HCT116 (cell line): ENCODE data around the gene MRPS2. TPM values are rescaled to one million over a fixed set of nuclear protein-coding genes. Genes with fewer than 3 reads are reported as not detected.

ENCODE experiments used
- ATAC-seq: fragments of 200-7000 bp; cut with Tn5 transposase; 2 replicates; pipeline ENCODE4 v1.9.1; 2020; ENCODE audit warnings: mild to moderate bottlenecking, moderate library complexity
- BruUV-seq: library from RNA; stranded (reverse); fragments of 400-500 nt; replicated peaks from 2 replicates; lab custom pipeline; 2021; lab: Mats Ljungman, UMichigan
- CTCF ChIA-PET: fragments of 300-600 bp; sonication (Branson Sonifier 250); formaldehyde crosslinking; loops from one replicate; lab custom pipeline; 2021; ENCODE audit warnings: antibody characterized with exemption; lab: Charles Lee
- POLR2A ChIA-PET: fragments of 300-600, 350-600 bp; sonication (Branson Sonifier 250); formaldehyde crosslinking; loops from one replicate; lab custom pipeline; 2021; ENCODE audit warnings: antibody characterized with exemption; lab: Charles Lee
- RAD21 ChIA-PET, 2 experiments: fragments of 300-600 bp; sonication (Branson Sonifier 250); formaldehyde crosslinking; loops; one replicate each; lab custom pipeline; 2023; ENCODE audit warnings: low total read pairs in 2 of 2; ENCODE audit not compliant: uncharacterized antibody in 2 of 2, unreplicated experiment in 2 of 2, low non-redundant PET in 1 of 2; lab: Charles Lee
- DNase-seq: peaks from one replicate; pipeline ENCODE4 v3.0.0-alpha.2; 2010; ENCODE audit warnings: low read depth, low spot score
- H2AFZ ChIP-seq: fragments of 200-600 bp; shearing (Covaris generic), sonication (generic); 2 replicates; pipeline ENCODE4 v1.6.1; 2017; ENCODE audit warnings: low read depth, mixed run types, mixed read lengths, antibody characterized with exemption, low read length; ENCODE audit not compliant: poor library complexity, severe bottlenecking
- H3K27ac ChIP-seq: 2 replicates; pipeline ENCODE4 v1.5.1; 2012; ENCODE audit warnings: low read depth, low read length
- H3K27me3 ChIP-seq: fragments of 200-600 bp; sonication (generic); 2 replicates; pipeline ENCODE4 v1.6.1; 2016; ENCODE audit warnings: mixed run types, low read length, mixed read lengths; ENCODE audit not compliant: insufficient read depth
- H3K36me3 ChIP-seq, 2 experiments: fragments of 200-500 bp in 1 of 2; fragments of 200-600 bp in 1 of 2; sonication (Bioruptor generic) in 1 of 2; sonication (generic) in 1 of 2; 2 replicates each; pipeline versions ENCODE4 v1.5.1 to v1.6.1; 2014 to 2016; ENCODE audit warnings: low read length in 2 of 2, inconsistent platforms in 1 of 2, mixed read lengths in 1 of 2, mixed run types in 1 of 2; ENCODE audit not compliant: insufficient read depth in 2 of 2, control insufficient read depth in 1 of 2
- H3K4me1 ChIP-seq, 2 experiments: fragments of 200-600 bp in 1 of 2; sonication (generic) in 1 of 2; 2 replicates each; pipeline versions ENCODE4 v1.5.1 to v1.6.1; 2012 to 2017; ENCODE audit warnings: low read length in 2 of 2, inconsistent platforms in 1 of 2, mild to moderate bottlenecking in 1 of 2, mixed read lengths in 1 of 2, mixed run types in 1 of 2, moderate library complexity in 1 of 2; ENCODE audit not compliant: insufficient read depth in 2 of 2, control insufficient read depth in 1 of 2
- H3K4me2 ChIP-seq: fragments of 200-600 bp; sonication (generic); 2 replicates; pipeline ENCODE4 v1.6.1; 2017; ENCODE audit warnings: mixed run types, low read length, mixed read lengths
- H3K4me3 ChIP-seq, 2 experiments: fragments of 200-600 bp in 1 of 2; sonication (generic) in 1 of 2; replicated peaks in 1 of 2; 2 replicates each; pipeline ENCODE4 v1.5.1; 2011 to 2016; ENCODE audit warnings: low read length in 2 of 2, control low read depth in 1 of 2, low read depth in 1 of 2, mild to moderate bottlenecking in 1 of 2, mixed read lengths in 1 of 2, mixed run types in 1 of 2
- H3K79me2 ChIP-seq: fragments of 200-600 bp; sonication (generic); 2 replicates; pipeline ENCODE4 v1.6.1; 2017; ENCODE audit warnings: mild to moderate bottlenecking, mixed run types, low read length, moderate library complexity, mixed read lengths; ENCODE audit not compliant: insufficient read depth
- H3K9ac ChIP-seq: fragments of 200-600 bp; sonication (generic); 2 replicates; pipeline ENCODE4 v1.6.1; 2016; ENCODE audit warnings: low read length, mixed read lengths
- H3K9me2 ChIP-seq: fragments of 200-600 bp; sonication (generic), shearing (Covaris generic); 2 replicates; pipeline ENCODE4 v1.6.1; 2017; ENCODE audit warnings: mixed run types, mild to moderate bottlenecking, moderate library complexity; ENCODE audit not compliant: insufficient read depth
- H3K9me3 ChIP-seq, 2 experiments: fragments of 200-500 bp in 1 of 2; fragments of 200-600 bp in 1 of 2; sonication (Bioruptor generic) in 1 of 2; sonication (generic) in 1 of 2; 2 replicates each; pipeline ENCODE4 v1.6.1; 2014 to 2017; ENCODE audit warnings: low read length in 2 of 2, mixed read lengths in 2 of 2, inconsistent platforms in 1 of 2, low read depth in 1 of 2, mild to moderate bottlenecking in 1 of 2, mixed run types in 1 of 2, moderate library complexity in 1 of 2; ENCODE audit not compliant: control insufficient read depth in 1 of 2, insufficient read depth in 1 of 2
- H4K20me1 ChIP-seq: fragments of 200-600 bp; sonication (generic), shearing (Covaris generic); 2 replicates; pipeline ENCODE4 v1.6.1; 2017; ENCODE audit warnings: mixed run types, mild to moderate bottlenecking, moderate library complexity; ENCODE audit not compliant: insufficient read depth
- EZH2 ChIP-seq: fragments of 200-600 bp; sonication (generic); IDR thresholded peaks from 2 replicates; pipeline ENCODE4 v1.6.1; 2017; ENCODE audit warnings: antibody characterized with exemption, mixed run types
- FOSL1 ChIP-seq: IDR thresholded peaks from 2 replicates; pipeline ENCODE4 v1.6.1; 2012; ENCODE audit warnings: low read depth
- TCF7L2 ChIP-seq: IDR thresholded peaks from 2 replicates; pipeline ENCODE4 v1.7.0; 2011; ENCODE audit warnings: borderline replicate concordance, inconsistent platforms; ENCODE audit not compliant: insufficient read depth, insufficient read length; ENCODE audit errors: extremely low read depth
- ZNF274 ChIP-seq: fragments of 200-500 bp; sonication (Bioruptor generic); IDR thresholded peaks from 2 replicates; pipeline ENCODE4 v1.6.1; 2014; ENCODE audit warnings: mild to moderate bottlenecking, low read depth, low read length, inconsistent platforms
- intact Hi-C: fragments of 100-400 bp; cut with micrococcal nuclease; formaldehyde crosslinking; loops from 2 replicates; pipeline ENCODE4 v1.10.0; 2022
- total RNA-seq: library from RNA; stranded (reverse); gene quantifications from one replicate; pipeline ENCODE4 v1.2.1, GENCODE V29; 2021; ENCODE audit not compliant: unreplicated experiment
- TF ChIP-seq, protein P1 (sequence below): IDR thresholded peaks from 2 replicates; pipeline ENCODE4 v1.6.1; 2011; ENCODE audit warnings: mild to moderate bottlenecking, low read length, moderate library complexity; ENCODE audit not compliant: insufficient replicate concordance; ENCODE audit errors: extremely low read depth

MRPS2 gene
- total RNA-seq, 1 experiment from 2014 or later = 85.1 TPM

DNA sequence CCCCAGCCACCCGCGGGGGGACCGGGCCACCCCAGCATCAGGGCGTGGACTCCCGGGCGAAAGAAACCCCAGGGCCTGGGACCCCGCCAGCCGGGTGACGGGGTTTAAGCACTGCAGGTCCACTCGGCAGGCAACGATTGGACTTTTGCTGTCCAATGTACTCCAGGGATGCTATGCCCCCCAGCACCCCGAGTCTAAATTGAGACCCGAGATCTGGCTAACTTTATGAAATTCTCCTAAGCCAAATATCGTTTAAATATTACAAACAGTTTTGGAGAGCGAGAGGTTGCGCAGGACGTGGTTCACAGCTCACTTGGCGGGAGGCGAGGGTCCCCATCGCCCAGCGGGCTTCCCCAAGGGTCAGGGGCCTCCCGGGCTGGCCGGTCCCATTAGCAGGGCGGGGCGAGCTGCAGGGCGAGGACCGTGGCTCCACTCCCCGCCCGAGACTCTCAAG lies 384 bp upstream of the MRPS2 start:
- Histone ChIP-seq H3K27ac (peak overlapping the region; percentile 73), H3K36me3 (peaks cover 11 to 37% of the 10 kb centered on the region in 2 experiments), H3K27me3 (no peaks in the 10 kb centered on the region), H4K20me1 (peaks cover 4% of the 10 kb centered on the region; the same call in 1 of the 2 replicates), H3K4me2 (peak overlapping the region; percentile 95), H3K9ac (peak overlapping the region; percentile 98), H2AFZ (peak overlapping the region; percentile 63), H3K9me2 (no peaks in the 10 kb centered on the region), H3K79me2 (peaks cover 40% of the 10 kb centered on the region), H3K9me3 (no peaks in the 10 kb centered on the region), H3K4me3 (peak overlapping the region; percentile 78 to 79), H3K4me1 (peaks cover 12 to 42% of the 10 kb centered on the region in 2 experiments)
- BruUV-seq = TSS peak; percentile 58
- DNase-seq (no peak), ATAC-seq (peak; percentile 27)
- TF ChIP-seq ZNF274 (no peak), FOSL1 (no peak), TCF7L2 (no peak), EZH2 (no peak)
- TF ChIP-seq, protein P1, sequence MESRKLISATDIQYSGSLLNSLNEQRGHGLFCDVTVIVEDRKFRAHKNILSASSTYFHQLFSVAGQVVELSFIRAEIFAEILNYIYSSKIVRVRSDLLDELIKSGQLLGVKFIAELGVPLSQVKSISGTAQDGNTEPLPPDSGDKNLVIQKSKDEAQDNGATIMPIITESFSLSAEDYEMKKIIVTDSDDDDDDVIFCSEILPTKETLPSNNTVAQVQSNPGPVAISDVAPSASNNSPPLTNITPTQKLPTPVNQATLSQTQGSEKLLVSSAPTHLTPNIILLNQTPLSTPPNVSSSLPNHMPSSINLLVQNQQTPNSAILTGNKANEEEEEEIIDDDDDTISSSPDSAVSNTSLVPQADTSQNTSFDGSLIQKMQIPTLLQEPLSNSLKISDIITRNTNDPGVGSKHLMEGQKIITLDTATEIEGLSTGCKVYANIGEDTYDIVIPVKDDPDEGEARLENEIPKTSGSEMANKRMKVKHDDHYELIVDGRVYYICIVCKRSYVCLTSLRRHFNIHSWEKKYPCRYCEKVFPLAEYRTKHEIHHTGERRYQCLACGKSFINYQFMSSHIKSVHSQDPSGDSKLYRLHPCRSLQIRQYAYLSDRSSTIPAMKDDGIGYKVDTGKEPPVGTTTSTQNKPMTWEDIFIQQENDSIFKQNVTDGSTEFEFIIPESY = no peak
- RAD21 ChIA-PET = no interaction called here
- intact Hi-C loops = no loop called here
- POLR2A ChIA-PET = no interaction called here
- CTCF ChIA-PET = interaction anchor here (1.6 kb wide), 1 partner anchor 20 kb away, joined by 4 read pairs; the partner anchor contains the start of gene PPP1R26
